ENCODE measurements around the gene CCDC183. TPM values are rescaled to one million over a fixed set of nuclear protein-coding genes. Genes with fewer than 3 reads are reported as not detected.
"Not testable (repeated sequence)": the region's sequence is repeated elsewhere in the genome, so short reads cannot be mapped to it uniquely, and the experiment has no call there.

Gene CCDC183
- total RNA-seq, 1 donor from 2014 or later, result 0.89 TPM

DNA sequence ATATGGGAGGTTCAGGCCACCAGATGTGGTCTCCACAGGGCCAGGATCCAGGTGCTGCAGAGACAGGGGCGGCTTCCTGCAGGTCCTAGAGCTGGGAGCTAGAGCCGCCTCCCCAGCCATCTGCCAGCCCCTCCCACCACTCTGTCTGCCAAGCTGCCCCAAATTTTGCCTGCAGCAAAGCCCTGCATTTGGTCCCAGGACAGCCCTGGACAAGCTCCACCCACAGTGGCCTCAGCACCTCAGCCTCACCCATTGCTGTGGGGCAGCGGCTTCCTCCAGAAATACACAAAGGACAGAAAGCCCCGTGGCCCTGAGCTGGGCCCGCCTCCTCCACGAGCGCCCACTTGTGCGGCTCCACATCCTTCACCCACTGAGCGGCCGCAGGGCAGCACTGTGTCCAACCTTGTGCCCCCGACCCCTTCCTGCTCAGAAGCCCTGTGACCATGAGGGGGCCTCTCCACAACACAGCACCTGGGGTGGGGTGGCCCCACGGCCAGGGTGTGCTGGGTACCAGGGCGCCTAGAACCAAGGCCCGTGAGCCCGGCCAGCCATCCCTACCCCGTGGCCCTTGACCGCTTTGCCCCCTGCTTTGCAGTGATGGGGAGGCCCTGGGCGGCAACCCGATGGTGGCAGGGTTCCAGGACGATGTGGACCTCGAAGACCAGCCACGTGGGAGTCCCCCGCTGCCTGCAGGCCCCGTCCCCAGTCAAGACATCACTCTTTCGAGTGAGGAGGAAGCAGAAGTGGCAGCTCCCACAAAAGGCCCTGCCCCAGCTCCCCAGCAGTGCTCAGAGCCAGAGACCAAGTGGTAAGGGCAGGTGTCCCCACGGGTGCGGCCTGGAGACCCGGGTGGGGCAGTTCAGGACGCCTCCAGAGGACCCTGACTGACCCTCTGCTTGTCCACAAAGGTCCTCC, 42.4 kb downstream of the CCDC183 start:
- TF ChIP-seq, protein P1, sequence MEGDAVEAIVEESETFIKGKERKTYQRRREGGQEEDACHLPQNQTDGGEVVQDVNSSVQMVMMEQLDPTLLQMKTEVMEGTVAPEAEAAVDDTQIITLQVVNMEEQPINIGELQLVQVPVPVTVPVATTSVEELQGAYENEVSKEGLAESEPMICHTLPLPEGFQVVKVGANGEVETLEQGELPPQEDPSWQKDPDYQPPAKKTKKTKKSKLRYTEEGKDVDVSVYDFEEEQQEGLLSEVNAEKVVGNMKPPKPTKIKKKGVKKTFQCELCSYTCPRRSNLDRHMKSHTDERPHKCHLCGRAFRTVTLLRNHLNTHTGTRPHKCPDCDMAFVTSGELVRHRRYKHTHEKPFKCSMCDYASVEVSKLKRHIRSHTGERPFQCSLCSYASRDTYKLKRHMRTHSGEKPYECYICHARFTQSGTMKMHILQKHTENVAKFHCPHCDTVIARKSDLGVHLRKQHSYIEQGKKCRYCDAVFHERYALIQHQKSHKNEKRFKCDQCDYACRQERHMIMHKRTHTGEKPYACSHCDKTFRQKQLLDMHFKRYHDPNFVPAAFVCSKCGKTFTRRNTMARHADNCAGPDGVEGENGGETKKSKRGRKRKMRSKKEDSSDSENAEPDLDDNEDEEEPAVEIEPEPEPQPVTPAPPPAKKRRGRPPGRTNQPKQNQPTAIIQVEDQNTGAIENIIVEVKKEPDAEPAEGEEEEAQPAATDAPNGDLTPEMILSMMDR (IDR thresholded peaks at IDR 0.05), result no peak
- no peaks in the 10 kb centered on the region for H3K9me3 Mint-ChIP-seq (ENCODE audit: unreplicated experiment)
- no peak for DNase-seq (ENCODE audit: extremely low spot score, unreplicated experiment)
- H3K36me3 Mint-ChIP-seq (ENCODE audit: unreplicated experiment), result peaks cover 12% of the 10 kb centered on the region
- peak overlapping the region; percentile 38 for H3K27ac Mint-ChIP-seq (ENCODE audit: unreplicated experiment)
- H3K27me3 Mint-ChIP-seq (ENCODE audit: unreplicated experiment), result no peaks in the 10 kb centered on the region
- H3K4me1 Mint-ChIP-seq (ENCODE audit: unreplicated experiment), result peaks cover 35% of the 10 kb centered on the region
- no peak overlapping the region for H3K4me3 Mint-ChIP-seq (ENCODE audit: unreplicated experiment)

- no peak overlapping the region for H3K4me3 Mint-ChIP-seq (ENCODE audit: unreplicated experiment)
- H3K36me3 Mint-ChIP-seq (ENCODE audit: unreplicated experiment), result peaks cover 6% of the 10 kb centered on the region
- H3K27me3 Mint-ChIP-seq (ENCODE audit: unreplicated experiment), result no peaks in the 10 kb centered on the region
- H3K4me1 Mint-ChIP-seq (ENCODE audit: unreplicated experiment), result peaks cover 37% of the 10 kb centered on the region
- DNase-seq (ENCODE audit: extremely low spot score, unreplicated experiment), result no peak
- peak overlapping the region; percentile 85 for H3K27ac Mint-ChIP-seq (ENCODE audit: unreplicated experiment)
- TF ChIP-seq, protein P1 (IDR thresholded peaks at IDR 0.05), result no peak
- H3K9me3 Mint-ChIP-seq (ENCODE audit: unreplicated experiment), result no peaks in the 10 kb centered on the region
Measured at GRCh38 chr9:136839229-136840139, 43.3 kb downstream of the CCDC183 start.

DNA sequence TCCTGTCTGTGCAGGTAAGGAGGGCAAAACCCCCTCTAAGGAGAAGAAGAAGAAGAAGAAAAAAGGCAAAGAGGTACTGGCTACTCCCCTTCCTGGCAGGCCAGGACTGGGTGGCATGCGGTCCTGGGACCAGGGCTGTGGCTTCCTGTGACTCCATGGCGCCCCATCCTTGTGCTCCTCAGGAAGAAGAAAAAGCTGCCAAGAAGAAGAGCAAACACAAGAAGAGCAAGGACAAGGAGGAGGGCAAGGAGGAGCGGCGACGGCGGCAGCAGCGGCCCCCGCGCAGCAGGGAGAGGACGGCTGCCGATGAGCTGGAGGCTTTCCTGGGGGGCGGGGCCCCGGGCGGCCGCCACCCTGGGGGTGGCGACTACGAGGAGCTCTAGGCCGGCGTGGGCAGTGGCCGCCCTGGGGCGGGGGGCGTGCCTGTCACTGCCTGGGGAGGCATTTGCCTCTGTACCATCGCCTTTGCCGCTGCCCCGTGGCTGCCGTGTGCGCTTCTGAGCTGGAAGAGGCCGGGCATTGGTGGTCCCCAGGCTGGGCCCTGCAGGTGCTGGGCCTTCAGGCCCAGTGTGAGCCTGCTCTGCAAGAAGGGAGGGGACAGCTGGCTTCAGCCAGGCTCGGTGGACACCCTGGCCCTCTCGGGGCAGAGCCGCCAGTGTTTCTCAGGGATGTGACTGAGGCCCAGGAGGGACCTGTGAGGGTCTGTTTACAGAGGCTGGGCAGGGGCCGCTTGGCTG, 44.2 kb downstream of the CCDC183 start:
- no peaks in the 10 kb centered on the region for H3K27me3 Mint-ChIP-seq (ENCODE audit: unreplicated experiment)
- peaks cover 6% of the 10 kb centered on the region for H3K36me3 Mint-ChIP-seq (ENCODE audit: unreplicated experiment)
- H3K27ac Mint-ChIP-seq (ENCODE audit: unreplicated experiment), result peak overlapping the region; percentile 85
- DNase-seq (ENCODE audit: extremely low spot score, unreplicated experiment), result no peak
- H3K9me3 Mint-ChIP-seq (ENCODE audit: unreplicated experiment), result no peaks in the 10 kb centered on the region
- TF ChIP-seq, protein P1 (IDR thresholded peaks at IDR 0.05), result no peak
- H3K4me1 Mint-ChIP-seq (ENCODE audit: unreplicated experiment), result peaks cover 37% of the 10 kb centered on the region
- no peak overlapping the region for H3K4me3 Mint-ChIP-seq (ENCODE audit: unreplicated experiment)

DNA sequence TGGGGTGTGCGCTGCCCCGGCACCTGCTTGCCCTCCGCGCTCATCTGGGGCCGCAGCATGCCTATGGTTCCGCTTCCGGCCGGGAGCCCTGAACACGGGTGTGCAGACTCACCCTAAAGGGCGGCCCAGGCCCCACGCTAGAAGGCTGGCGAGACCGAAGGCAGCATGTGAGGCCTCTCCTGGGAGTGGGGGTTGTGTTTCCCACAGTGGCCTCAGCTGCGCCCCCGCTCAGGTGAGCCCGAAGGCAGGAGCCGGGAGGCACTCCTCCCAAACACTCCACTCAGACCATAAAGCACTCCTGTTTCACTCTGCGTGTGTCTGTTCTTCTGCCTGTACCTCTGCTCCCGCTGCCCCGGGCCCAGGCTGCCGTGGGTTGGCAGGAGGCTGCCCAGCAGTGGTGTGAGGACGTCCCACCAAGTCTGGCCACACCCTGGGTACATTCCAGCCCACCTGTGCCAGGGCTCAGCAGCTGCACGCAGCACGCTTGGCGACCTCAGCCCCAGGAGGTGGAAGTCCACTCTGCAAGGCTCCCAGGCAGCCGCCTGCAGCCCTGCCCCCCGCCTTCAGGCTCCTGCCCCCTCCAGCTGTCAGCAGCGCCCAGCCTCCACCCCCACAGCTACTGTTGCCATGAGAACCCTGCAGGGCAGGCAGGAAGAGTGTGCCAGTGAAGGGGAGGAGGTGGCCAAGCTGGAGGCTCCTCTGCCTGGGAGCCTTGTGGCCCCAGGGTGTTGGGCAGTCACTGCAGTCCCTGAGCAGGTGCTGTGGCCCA, 44.9 kb downstream of the CCDC183 start:
- H3K27ac Mint-ChIP-seq (ENCODE audit: unreplicated experiment), result peak overlapping the region; percentile 81
- no peaks in the 10 kb centered on the region for H3K27me3 Mint-ChIP-seq (ENCODE audit: unreplicated experiment)
- H3K36me3 Mint-ChIP-seq (ENCODE audit: unreplicated experiment), result peaks cover 6% of the 10 kb centered on the region
- peak overlapping the region; percentile 50 for H3K4me3 Mint-ChIP-seq (ENCODE audit: unreplicated experiment)
- H3K9me3 Mint-ChIP-seq (ENCODE audit: unreplicated experiment), result no peaks in the 10 kb centered on the region
- DNase-seq (ENCODE audit: extremely low spot score, unreplicated experiment), result no peak
- TF ChIP-seq, protein P1 (IDR thresholded peaks at IDR 0.05), result no peak
- peaks cover 37% of the 10 kb centered on the region for H3K4me1 Mint-ChIP-seq (ENCODE audit: unreplicated experiment)

DNA sequence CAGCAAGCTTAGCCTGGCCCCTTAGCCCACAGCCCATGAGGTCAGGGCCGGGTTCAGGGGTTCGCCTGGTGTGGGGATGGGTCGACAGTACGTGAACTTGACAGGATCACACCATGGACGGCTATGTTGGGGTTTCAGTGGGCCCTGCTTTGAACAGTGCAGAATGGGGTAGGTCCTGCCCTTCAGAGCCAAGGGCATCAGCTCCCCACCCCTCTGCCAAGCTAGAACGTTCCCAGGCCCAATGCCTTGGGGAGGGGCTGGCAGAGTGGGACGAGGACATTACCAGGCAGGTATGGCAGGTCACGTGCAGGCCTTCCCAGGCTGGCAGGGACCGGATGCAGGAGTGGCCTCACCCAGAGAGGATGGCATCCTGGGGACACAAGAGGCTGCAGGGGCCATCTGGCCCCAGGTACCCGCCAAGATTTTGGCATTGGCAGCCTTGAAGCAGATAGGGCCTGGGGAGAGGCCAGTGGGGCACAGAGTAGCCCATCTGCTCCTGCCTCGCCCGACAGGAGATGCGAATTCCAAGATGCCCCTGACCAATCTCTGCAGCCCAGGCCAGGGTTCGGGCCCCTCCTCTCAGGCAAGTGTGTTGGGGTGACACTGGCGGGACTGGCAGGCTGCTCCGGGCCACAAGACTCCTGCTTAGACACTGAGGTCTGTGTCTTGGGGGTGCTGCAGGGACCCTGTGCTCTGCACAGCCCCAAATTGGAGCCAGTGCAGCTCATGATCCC, 45.7 kb downstream of the CCDC183 start:
- Mint-ChIP-seq H3K27ac (ENCODE audit: unreplicated experiment) (peak overlapping the region; percentile 81), H3K4me3 (ENCODE audit: unreplicated experiment) (peak overlapping the region; percentile 76), H3K4me1 (ENCODE audit: unreplicated experiment) (peaks cover 41% of the 10 kb centered on the region)
- H3K27me3 Mint-ChIP-seq (ENCODE audit: unreplicated experiment); H3K36me3 Mint-ChIP-seq (ENCODE audit: unreplicated experiment); H3K9me3 Mint-ChIP-seq (ENCODE audit: unreplicated experiment); DNase-seq (ENCODE audit: extremely low spot score, unreplicated experiment): not testable (repeated sequence)

All from osteocyte (in vitro differentiated cells).